HEK293 (cell line): ENCODE results near the gene MAPRE2.

Experiments used
- CTCF ChIA-PET: fragments of 350-600 bp; formaldehyde crosslinking; extraction: SDS; loops from one replicate; lab custom pipeline; 2021; ENCODE audit warnings: antibody characterized with exemption; lab: Yijun Ruan, JAX
- POLR2A ChIA-PET: fragments of 300-600 bp; formaldehyde crosslinking; extraction: SDS; loops from one replicate; lab custom pipeline; 2020; ENCODE audit warnings: antibody characterized with exemption, inconsistent platforms; lab: Yijun Ruan, JAX
- H3K27ac ChIP-seq: fragments of 200-500 bp; sonication (Bioruptor generic); 2 replicates; pipeline ENCODE4 v1.5.1; 2014; ENCODE audit warnings: low read depth, low read length, control low read depth, inconsistent platforms; ENCODE audit errors: extremely low read depth
- H3K36me3 ChIP-seq, 2 experiments: fragments of 200-500 bp in 1 of 2; sonication (Bioruptor generic) in 1 of 2; 1 replicate in 1 of 2; 2 replicates in 1 of 2; pipeline ENCODE4 v1.5.1; 2014 to 2017; ENCODE audit warnings: inconsistent platforms in 2 of 2, low read length in 2 of 2; ENCODE audit not compliant: control insufficient read depth in 2 of 2, insufficient read depth in 1 of 2
- H3K4me1 ChIP-seq: fragments of 200-500 bp; sonication (Bioruptor generic); 2 replicates; pipeline ENCODE4 v1.5.1; 2014; ENCODE audit warnings: mild to moderate bottlenecking, low read length, inconsistent platforms; ENCODE audit not compliant: control insufficient read depth, insufficient read depth
- H3K4me3 ChIP-seq: 2 replicates; pipeline ENCODE4 v1.5.1; 2011; ENCODE audit warnings: low read depth, mild to moderate bottlenecking, control low read depth, low read length, moderate library complexity
- H3K9me3 ChIP-seq: fragments of 200-500 bp; sonication (Bioruptor generic); 2 replicates; pipeline ENCODE4 v1.5.1; 2014; ENCODE audit warnings: low read depth, low read length, inconsistent platforms; ENCODE audit not compliant: control insufficient read depth, insufficient read depth
- GFI1B ChIP-seq: fragments of 450-650 bp; formaldehyde crosslinking; IDR thresholded peaks from 2 replicates; pipeline ENCODE4 v1.5.1; 2016; ENCODE audit warnings: missing biosample characterization, missing genetic modification characterization
- IKZF3 ChIP-seq: fragments of 450-650 bp; IDR thresholded peaks from 2 replicates; pipeline ENCODE4 v1.5.0; 2018; ENCODE audit warnings: missing biosample characterization, mild to moderate bottlenecking, missing genetic modification characterization, moderate library complexity
- KLF10 ChIP-seq: fragments of 450-650 bp; IDR thresholded peaks from 2 replicates; pipeline ENCODE4 v1.5.1; 2018; ENCODE audit warnings: missing biosample characterization, mild to moderate bottlenecking, missing genetic modification characterization
- TCF7L2 ChIP-seq: IDR thresholded peaks from 2 replicates; pipeline ENCODE4 v1.6.1; 2011; ENCODE audit warnings: low read depth, mild to moderate bottlenecking, inconsistent platforms, low read length, moderate library complexity, borderline replicate concordance
- ZBTB20 ChIP-seq: fragments of 450-650 bp; formaldehyde crosslinking; IDR thresholded peaks from 2 replicates; pipeline ENCODE4 v1.5.1; 2016; ENCODE audit warnings: missing biosample characterization, missing genetic modification characterization
- ZFHX2 ChIP-seq: fragments of 450-650 bp; formaldehyde crosslinking; conservative IDR thresholded peaks from 2 replicates; pipeline ENCODE4 v1.5.1; 2016; ENCODE audit warnings: missing biosample characterization, missing genetic modification characterization
- ZNF214 ChIP-seq: fragments of 450-650 bp; formaldehyde crosslinking; IDR thresholded peaks from 2 replicates; pipeline ENCODE4 v1.5.1; 2017; ENCODE audit warnings: missing biosample characterization, mild to moderate bottlenecking, missing genetic modification characterization, borderline replicate concordance
- ZNF335 ChIP-seq: fragments of 450-650 bp; formaldehyde crosslinking; conservative IDR thresholded peaks from 2 replicates; pipeline ENCODE4 v1.5.1; 2016; ENCODE audit warnings: missing biosample characterization, missing genetic modification characterization
- ZNF341 ChIP-seq: fragments of 450-650 bp; formaldehyde crosslinking; IDR thresholded peaks from 2 replicates; pipeline ENCODE4; 2016; ENCODE audit warnings: low read depth, missing biosample characterization, missing genetic modification characterization
- ZNF391 ChIP-seq: fragments of 450-650 bp; formaldehyde crosslinking; IDR thresholded peaks from 2 replicates; pipeline ENCODE4 v1.5.1; 2016; ENCODE audit warnings: low read depth, missing biosample characterization, missing genetic modification characterization, borderline replicate concordance
- ZNF501 ChIP-seq: fragments of 450-650 bp; formaldehyde crosslinking; IDR thresholded peaks from 2 replicates; pipeline ENCODE4 v1.5.1; 2016; ENCODE audit warnings: missing biosample characterization, missing genetic modification characterization
- ZNF701 ChIP-seq: fragments of 450-650 bp; formaldehyde crosslinking; IDR thresholded peaks from 2 replicates; pipeline ENCODE4 v1.5.1; 2016; ENCODE audit warnings: missing biosample characterization, missing genetic modification characterization
- ZNF792 ChIP-seq: fragments of 450-650 bp; formaldehyde crosslinking; IDR thresholded peaks from 2 replicates; pipeline ENCODE4 v1.5.1; 2016; ENCODE audit warnings: missing biosample characterization, missing genetic modification characterization
- TF ChIP-seq, protein P1 (sequence below): fragments of 450-650 bp; formaldehyde crosslinking; IDR thresholded peaks from 2 replicates; pipeline ENCODE4 v1.5.1; 2016; ENCODE audit warnings: missing biosample characterization, missing genetic modification characterization
- TF ChIP-seq, protein P2 (sequence below): fragments of 450-650 bp; formaldehyde crosslinking; IDR thresholded peaks from 2 replicates; pipeline ENCODE4 v1.5.1; 2017; ENCODE audit warnings: missing biosample characterization, missing genetic modification characterization
- TF ChIP-seq, protein P3 (sequence below): fragments of 450-650 bp; formaldehyde crosslinking; IDR thresholded peaks from 2 replicates; pipeline ENCODE4 v1.5.1; 2016; ENCODE audit warnings: missing biosample characterization, missing genetic modification characterization, low read depth
- TF ChIP-seq, protein P4 (sequence below): fragments of 450-650 bp; formaldehyde crosslinking; IDR thresholded peaks from 2 replicates; pipeline ENCODE4 v1.5.1; 2017; ENCODE audit warnings: missing biosample characterization, missing genetic modification characterization

Gene MAPRE2

DNA sequence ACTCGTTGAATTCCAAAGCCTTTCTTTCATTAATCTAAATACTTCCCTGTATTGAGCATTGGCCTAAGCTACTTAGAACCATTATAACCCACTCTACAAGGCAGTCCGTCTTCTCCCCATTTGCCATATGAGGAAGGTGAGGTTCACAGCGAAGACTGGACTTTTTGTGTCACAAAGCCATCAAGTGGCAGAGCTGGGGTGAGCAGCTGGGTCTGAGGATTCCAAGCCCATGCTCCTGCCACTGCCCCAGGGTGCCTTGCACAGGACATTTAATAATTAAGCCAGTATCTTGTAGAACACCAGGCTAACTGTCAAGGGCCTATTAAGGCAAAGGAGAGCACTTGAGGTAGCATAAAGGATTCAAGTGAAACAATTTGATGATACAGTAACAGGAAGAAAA, 130.8 kb downstream of the MAPRE2 start:
- POLR2A ChIA-PET, result no interaction called here
- no peak overlapping the region for H3K27ac ChIP-seq
- H3K36me3 ChIP-seq, result no peaks in the 10 kb centered on the region
- no peaks in the 10 kb centered on the region for H3K4me1 ChIP-seq
- no peaks in the 10 kb centered on the region for H3K9me3 ChIP-seq
- no peak for TF ChIP-seq ZNF701 (tag by site-specific recombination)
- no peak for TF ChIP-seq IKZF3 (tag by site-specific recombination)
- TF ChIP-seq ZNF792 (tag by site-specific recombination), result no peak
- TF ChIP-seq ZNF341 (tag by site-specific recombination), result no peak
- no peak for TF ChIP-seq GFI1B (tag by site-specific recombination)
- TF ChIP-seq, protein P1, sequence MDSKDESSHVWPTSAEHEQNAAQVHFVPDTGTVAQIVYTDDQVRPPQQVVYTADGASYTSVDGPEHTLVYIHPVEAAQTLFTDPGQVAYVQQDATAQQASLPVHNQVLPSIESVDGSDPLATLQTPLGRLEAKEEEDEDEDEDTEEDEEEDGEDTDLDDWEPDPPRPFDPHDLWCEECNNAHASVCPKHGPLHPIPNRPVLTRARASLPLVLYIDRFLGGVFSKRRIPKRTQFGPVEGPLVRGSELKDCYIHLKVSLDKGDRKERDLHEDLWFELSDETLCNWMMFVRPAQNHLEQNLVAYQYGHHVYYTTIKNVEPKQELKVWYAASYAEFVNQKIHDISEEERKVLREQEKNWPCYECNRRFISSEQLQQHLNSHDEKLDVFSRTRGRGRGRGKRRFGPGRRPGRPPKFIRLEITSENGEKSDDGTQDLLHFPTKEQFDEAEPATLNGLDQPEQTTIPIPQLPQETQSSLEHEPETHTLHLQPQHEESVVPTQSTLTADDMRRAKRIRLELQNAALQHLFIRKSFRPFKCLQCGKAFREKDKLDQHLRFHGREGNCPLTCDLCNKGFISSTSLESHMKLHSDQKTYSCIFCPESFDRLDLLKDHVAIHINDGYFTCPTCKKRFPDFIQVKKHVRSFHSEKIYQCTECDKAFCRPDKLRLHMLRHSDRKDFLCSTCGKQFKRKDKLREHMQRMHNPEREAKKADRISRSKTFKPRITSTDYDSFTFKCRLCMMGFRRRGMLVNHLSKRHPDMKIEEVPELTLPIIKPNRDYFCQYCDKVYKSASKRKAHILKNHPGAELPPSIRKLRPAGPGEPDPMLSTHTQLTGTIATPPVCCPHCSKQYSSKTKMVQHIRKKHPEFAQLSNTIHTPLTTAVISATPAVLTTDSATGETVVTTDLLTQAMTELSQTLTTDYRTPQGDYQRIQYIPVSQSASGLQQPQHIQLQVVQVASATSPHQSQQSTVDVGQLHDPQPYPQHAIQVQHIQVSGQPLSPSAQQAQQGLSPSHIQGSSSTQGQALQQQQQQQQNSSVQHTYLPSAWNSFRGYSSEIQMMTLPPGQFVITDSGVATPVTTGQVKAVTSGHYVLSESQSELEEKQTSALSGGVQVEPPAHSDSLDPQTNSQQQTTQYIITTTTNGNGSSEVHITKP, result no peak
- TF ChIP-seq ZNF335 (tag by site-specific recombination), result no peak
- TF ChIP-seq ZNF214 (tag by site-specific recombination), result no peak
- H3K4me3 ChIP-seq, result no peak overlapping the region
- CTCF ChIA-PET, result no interaction called here

DNA sequence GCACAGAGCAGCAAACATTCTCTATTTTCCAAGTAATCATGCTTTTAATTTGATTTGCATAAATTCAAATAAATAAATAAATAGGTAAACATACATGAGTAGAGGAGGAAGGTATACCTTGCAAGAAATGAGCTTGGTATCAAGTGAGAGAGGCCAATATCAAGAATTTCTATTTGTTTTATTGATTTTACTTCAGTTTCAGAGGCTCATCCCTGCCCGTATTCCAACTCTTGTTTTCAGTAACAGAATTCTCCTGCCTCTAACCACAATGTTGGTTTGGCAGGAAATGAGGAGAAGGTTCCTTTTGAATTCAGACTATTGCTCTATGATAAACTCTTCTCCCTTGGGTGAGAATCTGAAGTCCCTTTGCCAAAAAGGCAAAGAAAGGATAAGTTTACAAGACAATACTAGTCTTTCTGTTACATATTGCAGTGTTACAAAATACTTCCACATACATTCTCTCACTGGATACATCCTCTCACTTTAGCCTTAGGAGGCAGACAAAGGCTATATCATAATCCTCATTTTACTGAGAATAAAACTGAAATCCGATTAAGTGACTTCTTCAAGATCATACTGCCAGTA, 131.3 kb downstream of the MAPRE2 start:
- TF ChIP-seq ZNF391 (tag by site-specific recombination), result no peak
- TF ChIP-seq ZNF501, result no peak
- TF ChIP-seq, protein P2, sequence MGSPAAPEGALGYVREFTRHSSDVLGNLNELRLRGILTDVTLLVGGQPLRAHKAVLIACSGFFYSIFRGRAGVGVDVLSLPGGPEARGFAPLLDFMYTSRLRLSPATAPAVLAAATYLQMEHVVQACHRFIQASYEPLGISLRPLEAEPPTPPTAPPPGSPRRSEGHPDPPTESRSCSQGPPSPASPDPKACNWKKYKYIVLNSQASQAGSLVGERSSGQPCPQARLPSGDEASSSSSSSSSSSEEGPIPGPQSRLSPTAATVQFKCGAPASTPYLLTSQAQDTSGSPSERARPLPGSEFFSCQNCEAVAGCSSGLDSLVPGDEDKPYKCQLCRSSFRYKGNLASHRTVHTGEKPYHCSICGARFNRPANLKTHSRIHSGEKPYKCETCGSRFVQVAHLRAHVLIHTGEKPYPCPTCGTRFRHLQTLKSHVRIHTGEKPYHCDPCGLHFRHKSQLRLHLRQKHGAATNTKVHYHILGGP (tag by site-specific recombination), result no peak
- TF ChIP-seq GFI1B (tag by site-specific recombination), result no peak
- TF ChIP-seq, protein P3, sequence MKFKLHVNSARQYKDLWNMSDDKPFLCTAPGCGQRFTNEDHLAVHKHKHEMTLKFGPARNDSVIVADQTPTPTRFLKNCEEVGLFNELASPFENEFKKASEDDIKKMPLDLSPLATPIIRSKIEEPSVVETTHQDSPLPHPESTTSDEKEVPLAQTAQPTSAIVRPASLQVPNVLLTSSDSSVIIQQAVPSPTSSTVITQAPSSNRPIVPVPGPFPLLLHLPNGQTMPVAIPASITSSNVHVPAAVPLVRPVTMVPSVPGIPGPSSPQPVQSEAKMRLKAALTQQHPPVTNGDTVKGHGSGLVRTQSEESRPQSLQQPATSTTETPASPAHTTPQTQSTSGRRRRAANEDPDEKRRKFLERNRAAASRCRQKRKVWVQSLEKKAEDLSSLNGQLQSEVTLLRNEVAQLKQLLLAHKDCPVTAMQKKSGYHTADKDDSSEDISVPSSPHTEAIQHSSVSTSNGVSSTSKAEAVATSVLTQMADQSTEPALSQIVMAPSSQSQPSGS (tag by site-specific recombination), result no peak
- TF ChIP-seq KLF10 (tag by site-specific recombination), result no peak
- H3K4me3 ChIP-seq, result no peak overlapping the region
- ChIA-PET POLR2A (no interaction called here), CTCF (interaction anchor here (0.6 kb wide), 1 partner anchor 778 kb away, joined by 3 read pairs; no protein-coding TSS in a partner anchor)
- H3K27ac ChIP-seq, result no peak overlapping the region
- no peaks in the 10 kb centered on the region for H3K36me3 ChIP-seq
- no peaks in the 10 kb centered on the region for H3K9me3 ChIP-seq
- H3K4me1 ChIP-seq, result no peaks in the 10 kb centered on the region

DNA sequence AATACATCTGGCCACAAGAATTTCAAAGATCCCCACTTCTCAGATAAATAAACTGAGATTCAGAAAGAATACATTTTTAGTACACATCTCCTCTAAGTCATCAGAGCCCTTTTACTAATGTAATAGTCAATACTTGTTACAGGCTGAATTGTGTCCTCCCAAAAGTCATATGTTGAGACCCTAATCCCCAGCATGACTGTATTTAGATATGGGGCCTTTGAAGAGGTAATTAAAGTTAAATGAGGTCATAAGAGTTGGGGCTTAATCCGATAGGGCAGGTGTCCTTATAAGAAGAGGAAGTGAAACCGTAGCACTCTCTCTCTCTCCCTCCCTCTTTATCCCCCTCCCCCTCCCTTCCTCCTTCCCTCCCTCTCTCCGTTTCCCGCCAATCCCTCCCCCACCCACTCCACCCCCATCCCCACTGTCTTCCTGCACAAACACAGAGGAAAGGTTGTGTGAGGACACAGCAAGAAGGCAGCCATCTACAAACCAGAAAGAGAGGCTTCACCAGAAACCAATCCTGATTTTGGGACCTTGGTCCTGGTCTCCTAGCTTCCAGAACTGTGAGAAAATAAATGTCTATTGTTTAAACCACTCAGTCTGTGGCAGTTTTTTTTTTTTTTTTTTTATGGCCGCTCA, 133.0 kb downstream of the MAPRE2 start:
- CTCF ChIA-PET, result interaction anchor here (0.7 kb wide), 1 partner anchor 305 kb away, joined by 5 read pairs; no protein-coding TSS in a partner anchor
- no peaks in the 10 kb centered on the region for H3K36me3 ChIP-seq
- H3K4me1 ChIP-seq, result no peaks in the 10 kb centered on the region
- POLR2A ChIA-PET, result no interaction called here
- TF ChIP-seq, protein P4, sequence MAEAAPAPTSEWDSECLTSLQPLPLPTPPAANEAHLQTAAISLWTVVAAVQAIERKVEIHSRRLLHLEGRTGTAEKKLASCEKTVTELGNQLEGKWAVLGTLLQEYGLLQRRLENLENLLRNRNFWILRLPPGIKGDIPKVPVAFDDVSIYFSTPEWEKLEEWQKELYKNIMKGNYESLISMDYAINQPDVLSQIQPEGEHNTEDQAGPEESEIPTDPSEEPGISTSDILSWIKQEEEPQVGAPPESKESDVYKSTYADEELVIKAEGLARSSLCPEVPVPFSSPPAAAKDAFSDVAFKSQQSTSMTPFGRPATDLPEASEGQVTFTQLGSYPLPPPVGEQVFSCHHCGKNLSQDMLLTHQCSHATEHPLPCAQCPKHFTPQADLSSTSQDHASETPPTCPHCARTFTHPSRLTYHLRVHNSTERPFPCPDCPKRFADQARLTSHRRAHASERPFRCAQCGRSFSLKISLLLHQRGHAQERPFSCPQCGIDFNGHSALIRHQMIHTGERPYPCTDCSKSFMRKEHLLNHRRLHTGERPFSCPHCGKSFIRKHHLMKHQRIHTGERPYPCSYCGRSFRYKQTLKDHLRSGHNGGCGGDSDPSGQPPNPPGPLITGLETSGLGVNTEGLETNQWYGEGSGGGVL (tag by site-specific recombination), result peak; percentile 66
- TF ChIP-seq ZFHX2, result peak; percentile 49
- TF ChIP-seq ZBTB20 (tag by site-specific recombination), result no peak
- peak; percentile 89 for TF ChIP-seq TCF7L2
- H3K4me3 ChIP-seq, result no peak overlapping the region
- H3K27ac ChIP-seq, result no peak overlapping the region
- no peaks in the 10 kb centered on the region for H3K9me3 ChIP-seq
